Mesendoderm (in vitro differentiated cells): ENCODE data around the gene AGAP9.
"Not testable (repeated sequence)": the region's sequence is repeated elsewhere in the genome, so short reads cannot be mapped to it uniquely, and the experiment has no call there.

ENCODE experiments used
- DNase-seq: peaks from one replicate; pipeline ENCODE4 v3.0.0; 2013
- H2AK5ac ChIP-seq: 2 replicates; pipeline ENCODE4 v1.6.1; 2013; ENCODE audit warnings: low read length, inconsistent platforms
- H2BK120ac ChIP-seq: 2 replicates; pipeline ENCODE4 v1.6.1; 2013; ENCODE audit warnings: low read depth, mild to moderate bottlenecking, low read length, moderate library complexity, mixed read lengths
- H2BK15ac ChIP-seq: replicated peaks from 2 replicates; pipeline ENCODE4 v1.6.1; 2013; ENCODE audit warnings: low read depth, mild to moderate bottlenecking, moderate library complexity
- H2BK5ac ChIP-seq: 2 replicates; pipeline ENCODE4 v1.6.1; 2013; ENCODE audit warnings: low read length, inconsistent platforms
- H3K18ac ChIP-seq: 2 replicates; pipeline ENCODE4 v1.6.1; 2013; ENCODE audit warnings: mild to moderate bottlenecking, low read length, mixed read lengths
- H3K23ac ChIP-seq: one replicate; pipeline ENCODE4 v1.6.1; 2013; ENCODE audit warnings: low read length
- H3K27ac ChIP-seq: 2 replicates; pipeline ENCODE4 v1.5.1; 2013; ENCODE audit warnings: low read depth, mild to moderate bottlenecking, inconsistent platforms, low read length, moderate library complexity
- H3K27me3 ChIP-seq: 2 replicates; pipeline ENCODE4 v1.6.1; 2013; ENCODE audit warnings: low read length, control low read depth, mild to moderate bottlenecking, inconsistent platforms; ENCODE audit not compliant: insufficient read depth, poor library complexity
- H3K36me3 ChIP-seq: 2 replicates; pipeline ENCODE4 v1.6.1; 2013; ENCODE audit warnings: low read length, inconsistent platforms; ENCODE audit not compliant: control insufficient read depth, insufficient read depth
- H3K4ac ChIP-seq: one replicate; pipeline ENCODE4 v1.6.1; 2013; ENCODE audit warnings: low read depth, mild to moderate bottlenecking, low read length, moderate library complexity
- H3K4me1 ChIP-seq: 2 replicates; pipeline ENCODE4 v1.6.1; 2013; ENCODE audit warnings: low read depth, low read length, inconsistent platforms; ENCODE audit not compliant: control insufficient read depth
- H3K4me2 ChIP-seq: 2 replicates; pipeline ENCODE4 v1.6.1; 2013; ENCODE audit warnings: low read length
- H3K4me3 ChIP-seq: 2 replicates; pipeline ENCODE4 v1.5.1; 2013; ENCODE audit warnings: mild to moderate bottlenecking, low read length
- H3K56ac ChIP-seq: one replicate; pipeline ENCODE4 v1.6.1; 2013; ENCODE audit warnings: low read length
- H3K79me1 ChIP-seq: 2 replicates; pipeline ENCODE4 v1.6.1; 2013; ENCODE audit warnings: low read length, inconsistent platforms
- H3K79me2 ChIP-seq: 2 replicates; pipeline ENCODE4 v1.6.1; 2013; ENCODE audit warnings: mild to moderate bottlenecking, low read length; ENCODE audit not compliant: control insufficient read depth, insufficient read depth
- H3K9ac ChIP-seq: 2 replicates; pipeline ENCODE4 v1.6.1; 2013; ENCODE audit warnings: low read length, inconsistent platforms
- H4K5ac ChIP-seq: one replicate; pipeline ENCODE4 v1.6.1; 2013; ENCODE audit warnings: low read length
- H4K8ac ChIP-seq: one replicate; pipeline ENCODE4 v1.6.1; 2013; ENCODE audit warnings: low read depth, mild to moderate bottlenecking, control low read depth, low read length, moderate library complexity
- WGBS: extraction: QIAGEN DNeasy Blood & Tissue Kit; methylation state at CpG from one replicate; pipeline ENCODE4 v1.1.7; 2013; ENCODE audit warnings: low lambda C conversion rate, missing lambda C conversion rate; ENCODE audit not compliant: insufficient coverage; ENCODE audit errors: extremely low coverage; 5-methylcytosine and 5-hydroxymethylcytosine counted together

AGAP9 gene

GRCh38 chr10:47468731-47469528 lies 54.5 kb downstream of the AGAP9 start:
- H3K18ac ChIP-seq, H2BK5ac ChIP-seq, H3K4me3 ChIP-seq, H3K4ac ChIP-seq, H3K4me1 ChIP-seq, H2AK5ac ChIP-seq, DNase-seq, H3K79me1 ChIP-seq, H2BK120ac ChIP-seq, H3K79me2 ChIP-seq, H4K5ac ChIP-seq, H3K27ac ChIP-seq, H3K9ac ChIP-seq, H3K56ac ChIP-seq, H3K27me3 ChIP-seq, H4K8ac ChIP-seq, H3K4me2 ChIP-seq, H3K36me3 ChIP-seq, H2BK15ac ChIP-seq, H3K23ac ChIP-seq: not testable (repeated sequence)
- no CpG with 5 or more reads among the region's 20 CpGs for WGBS

- WGBS, result no CpG with 5 or more reads among the region's 7 CpGs
- not testable (repeated sequence) for H3K56ac ChIP-seq, DNase-seq, H4K5ac ChIP-seq, H3K79me1 ChIP-seq, H3K4me1 ChIP-seq, H3K4me3 ChIP-seq, H3K79me2 ChIP-seq, H4K8ac ChIP-seq, H3K27me3 ChIP-seq, H3K36me3 ChIP-seq, H3K4ac ChIP-seq, H2BK120ac ChIP-seq, H2AK5ac ChIP-seq, H3K27ac ChIP-seq, H3K23ac ChIP-seq, H3K18ac ChIP-seq, H3K4me2 ChIP-seq, H3K9ac ChIP-seq, H2BK15ac ChIP-seq, H2BK5ac ChIP-seq
Measured at GRCh38 chr10:47467957-47468356, 55.5 kb downstream of the AGAP9 start.

- H2BK120ac ChIP-seq, H3K4me1 ChIP-seq, H3K4me3 ChIP-seq, H2AK5ac ChIP-seq, H2BK15ac ChIP-seq, H3K56ac ChIP-seq, DNase-seq, H4K5ac ChIP-seq, H3K4ac ChIP-seq, H2BK5ac ChIP-seq, H3K4me2 ChIP-seq, H3K27ac ChIP-seq, H3K9ac ChIP-seq, H3K27me3 ChIP-seq, H3K79me1 ChIP-seq, H3K36me3 ChIP-seq, H3K23ac ChIP-seq, H4K8ac ChIP-seq, H3K79me2 ChIP-seq, H3K18ac ChIP-seq: not testable (repeated sequence)
- WGBS, result no CpG with 5 or more reads among the region's 5 CpGs
Measured at GRCh38 chr10:47467458-47467857, 56.0 kb downstream of the AGAP9 start.

GRCh38 chr10:47465216-47465917 lies 58.1 kb downstream of the AGAP9 start:
- not testable (repeated sequence) for H3K4me2 ChIP-seq, H3K4me3 ChIP-seq, H2BK120ac ChIP-seq, H3K27me3 ChIP-seq, H2AK5ac ChIP-seq, H3K9ac ChIP-seq, H4K5ac ChIP-seq, H3K27ac ChIP-seq, H3K79me1 ChIP-seq, H2BK15ac ChIP-seq, H2BK5ac ChIP-seq, H3K36me3 ChIP-seq, DNase-seq, H3K4ac ChIP-seq, H3K4me1 ChIP-seq, H3K23ac ChIP-seq, H3K56ac ChIP-seq, H3K18ac ChIP-seq, H3K79me2 ChIP-seq, H4K8ac ChIP-seq
- no CpG with 5 or more reads among the region's 14 CpGs for WGBS

GRCh38 chr10:47462577-47463358 lies 60.7 kb downstream of the AGAP9 start:
- not testable (repeated sequence) for H3K4me1 ChIP-seq, H3K23ac ChIP-seq, H2AK5ac ChIP-seq, H3K56ac ChIP-seq, H3K27ac ChIP-seq, DNase-seq, H3K27me3 ChIP-seq, H3K9ac ChIP-seq, H2BK5ac ChIP-seq, H3K79me1 ChIP-seq, H2BK120ac ChIP-seq, H3K4me2 ChIP-seq, H3K79me2 ChIP-seq, H4K5ac ChIP-seq, H2BK15ac ChIP-seq, H3K4ac ChIP-seq, H3K36me3 ChIP-seq, H3K18ac ChIP-seq, H3K4me3 ChIP-seq, H4K8ac ChIP-seq
- no CpG with 5 or more reads among the region's 9 CpGs for WGBS
